ENCODE measurements around the gene ASH1L.
"Not testable (repeated sequence)": the region's sequence is repeated elsewhere in the genome, so short reads cannot be mapped to it uniquely, and the experiment has no call there.

ASH1L gene

DNA sequence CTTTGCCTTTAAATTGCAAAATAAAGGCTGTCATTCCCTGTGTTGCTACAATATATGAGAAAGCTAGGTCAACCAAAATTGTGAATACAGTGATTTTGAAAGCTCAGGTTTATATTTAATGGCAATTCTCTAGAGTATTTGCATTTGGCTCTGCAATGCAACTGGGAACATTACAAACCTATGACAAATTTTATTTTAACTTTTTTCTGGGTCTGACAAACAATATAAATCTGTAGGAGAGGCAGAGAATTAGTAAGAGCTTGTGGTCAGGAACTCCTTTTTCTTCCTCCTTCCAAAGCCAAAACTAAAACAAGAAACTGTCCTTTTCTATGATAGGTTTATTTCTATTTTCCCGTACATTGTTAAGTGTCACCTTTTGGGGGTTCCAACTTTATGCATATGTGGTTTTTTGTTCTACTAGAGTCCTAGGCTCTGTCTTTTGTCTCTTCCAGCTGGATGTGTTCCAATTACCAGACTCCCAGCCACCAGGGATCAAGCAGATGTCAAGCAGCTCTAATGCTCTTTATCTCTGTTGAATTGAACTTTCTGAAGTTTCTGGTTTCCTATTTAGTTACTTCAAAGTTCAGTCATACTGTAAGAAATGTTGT lies 106.9 kb downstream of the ASH1L start:
- no peak overlapping the region for H3K4me3 ChIP-seq (ENCODE audit: low read depth, low read length)
- DNase-seq (ENCODE audit: low read depth), result peak; percentile 41
- TF ChIP-seq CTCF (conservative IDR thresholded peaks at IDR 0.05; ENCODE audit: low read depth, low read length), result no peak

GRCh38 chr1:155454096-155454495 lies 108.5 kb downstream of the ASH1L start:
- DNase-seq (ENCODE audit: low read depth), result peak; percentile 61
- no peak for TF ChIP-seq CTCF (conservative IDR thresholded peaks at IDR 0.05; ENCODE audit: low read depth, low read length)
- no peak overlapping the region for H3K4me3 ChIP-seq (ENCODE audit: low read depth, low read length)

- no peak for TF ChIP-seq CTCF (conservative IDR thresholded peaks at IDR 0.05; ENCODE audit: low read depth, low read length)
- no peak for DNase-seq (ENCODE audit: low read depth)
- no peak overlapping the region for H3K4me3 ChIP-seq (ENCODE audit: low read depth, low read length)
Observed at GRCh38 chr1:155453141-155453540, 109.5 kb downstream of the ASH1L start.

DNA sequence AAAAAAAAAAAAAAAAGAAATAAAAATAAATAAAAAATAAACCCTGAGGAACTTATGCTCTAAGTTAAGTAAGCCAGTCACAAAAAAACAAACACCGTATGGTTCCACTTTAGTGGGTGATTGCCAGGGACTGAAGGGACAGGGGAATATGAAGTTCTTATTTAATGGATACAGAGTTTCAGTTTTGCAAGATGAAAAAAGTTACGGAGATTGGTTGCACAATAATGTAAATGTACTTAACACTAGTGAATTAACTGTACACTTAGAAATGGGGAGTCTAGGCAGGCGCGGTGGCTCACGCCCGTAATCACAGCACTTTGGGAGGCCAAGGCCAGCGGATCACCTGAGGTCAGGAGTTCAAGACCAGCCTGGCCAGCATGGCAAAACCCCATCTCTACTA lies 111.4 kb downstream of the ASH1L start:
- no peak for DNase-seq (ENCODE audit: low read depth)
- H3K4me3 ChIP-seq (ENCODE audit: low read depth, low read length), result no peak overlapping the region
- TF ChIP-seq CTCF (conservative IDR thresholded peaks at IDR 0.05; ENCODE audit: low read depth, low read length), result no peak

DNA sequence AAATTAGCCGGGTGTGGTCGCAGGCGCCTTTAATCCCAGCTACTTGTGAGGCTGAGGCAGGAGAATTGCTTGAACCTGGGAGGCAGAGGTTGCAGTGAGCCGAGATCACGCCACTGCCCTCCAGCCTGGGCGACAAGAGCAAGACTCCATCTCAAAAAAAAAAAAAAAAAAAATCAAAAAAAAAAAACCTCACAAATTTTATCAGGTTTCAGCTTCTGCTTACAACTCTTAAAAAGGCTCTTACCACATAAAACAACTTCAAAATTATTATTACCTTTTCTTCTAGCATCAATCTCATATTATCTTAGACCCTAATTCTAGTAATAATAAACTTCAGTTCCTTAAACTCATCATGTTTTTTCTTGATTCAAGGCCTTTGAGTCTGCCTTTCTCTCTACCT lies 120.2 kb downstream of the ASH1L start:
- not testable (repeated sequence) for DNase-seq (ENCODE audit: low read depth); H3K4me3 ChIP-seq (ENCODE audit: low read depth, low read length)

DNA sequence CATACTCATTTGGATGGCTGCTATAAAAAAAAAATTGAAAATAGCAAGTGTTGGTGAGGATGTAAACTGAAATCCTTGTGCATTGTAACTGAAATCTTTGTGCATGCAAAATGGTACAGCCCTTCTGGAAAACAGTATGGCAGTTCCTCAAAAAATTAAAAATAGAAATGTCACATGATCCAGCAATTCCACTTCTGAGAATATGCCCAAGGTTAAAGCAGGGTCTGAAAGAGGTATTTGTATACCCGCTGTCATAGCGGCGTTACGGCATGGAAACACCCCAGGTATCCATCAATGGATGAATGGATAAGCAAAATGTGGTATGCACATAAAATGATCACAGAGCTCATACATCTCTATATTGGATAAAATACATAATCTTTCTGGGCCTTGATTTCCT lies 125.2 kb downstream of the ASH1L start:
- no peak for DNase-seq (ENCODE audit: low read depth)
- TF ChIP-seq CTCF (conservative IDR thresholded peaks at IDR 0.05; ENCODE audit: low read depth, low read length), result no peak
- no peak overlapping the region for H3K4me3 ChIP-seq (ENCODE audit: low read depth, low read length)

- DNase-seq (ENCODE audit: low read depth); H3K4me3 ChIP-seq (ENCODE audit: low read depth, low read length): not testable (repeated sequence)
Observed at GRCh38 chr1:155433831-155434389, 128.7 kb downstream of the ASH1L start.

DNA sequence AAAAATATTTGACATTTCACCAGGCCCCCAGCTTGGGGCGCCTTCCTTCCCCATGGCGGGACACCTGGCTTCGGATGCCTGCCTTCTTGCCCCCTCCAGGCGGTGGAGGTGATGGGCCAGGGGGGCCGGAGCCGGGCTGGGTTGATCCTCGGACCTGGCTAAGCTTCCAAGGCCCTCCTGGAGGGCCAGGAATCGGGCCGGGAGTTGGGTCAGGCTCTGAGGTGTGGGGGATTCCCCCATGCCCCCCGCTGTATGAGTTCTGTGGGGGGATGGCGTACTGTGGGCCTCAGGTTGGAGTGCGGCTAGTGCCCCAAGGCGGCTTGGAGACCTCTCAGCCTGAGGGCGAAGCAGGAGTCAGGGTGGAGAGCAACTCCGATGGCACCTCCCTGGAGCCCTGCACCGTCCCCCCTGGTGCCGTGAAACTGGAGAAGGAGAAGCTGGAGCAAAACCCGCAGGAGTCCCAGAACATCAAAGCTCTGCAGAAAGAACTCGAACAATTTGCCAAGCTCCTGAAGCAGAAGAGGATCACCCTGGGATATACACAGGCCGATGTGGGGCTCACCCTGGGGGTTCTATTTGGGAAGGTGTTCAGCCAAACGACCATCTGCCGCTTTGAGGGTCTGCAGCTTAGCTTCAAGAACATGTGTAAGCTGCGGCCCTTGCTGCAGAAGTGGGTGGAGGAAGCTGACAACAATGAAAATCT lies 129.3 kb downstream of the ASH1L start:
- DNase-seq (ENCODE audit: low read depth); H3K4me3 ChIP-seq (ENCODE audit: low read depth, low read length): not testable (repeated sequence)

Measured in choroid plexus epithelial cell (primary cell).